NB4 (cell line): ENCODE results near the gene STYXL1.

Experiments used
- CTCF ChIP-seq: IDR thresholded peaks from one replicate; pipeline ENCODE4 v1.5.1; 2012; ENCODE audit warnings: low read depth, low read length
- MYC ChIP-seq: IDR thresholded peaks from 2 replicates; pipeline ENCODE4 v1.6.1; 2011; ENCODE audit warnings: low read depth, low read length
- POLR2A ChIP-seq: IDR thresholded peaks from 2 replicates; pipeline ENCODE4 v1.6.1; 2011; ENCODE audit warnings: mild to moderate bottlenecking; ENCODE audit not compliant: insufficient read length; ENCODE audit errors: extremely low read depth
- TF ChIP-seq, protein P1 (sequence below): IDR thresholded peaks from 2 replicates; pipeline ENCODE4 v1.6.1; 2011; ENCODE audit warnings: low read depth, low read length

GRCh38 chr7:76077435-76077834 is 29.6 kb upstream of the STYXL1 start:
- no peak for TF ChIP-seq CTCF
- TF ChIP-seq POLR2A, result no peak
- TF ChIP-seq MYC, result no peak
- TF ChIP-seq, protein P1, sequence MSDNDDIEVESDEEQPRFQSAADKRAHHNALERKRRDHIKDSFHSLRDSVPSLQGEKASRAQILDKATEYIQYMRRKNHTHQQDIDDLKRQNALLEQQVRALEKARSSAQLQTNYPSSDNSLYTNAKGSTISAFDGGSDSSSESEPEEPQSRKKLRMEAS, result no peak
